A204.1 (cell line): ENCODE data around the gene COX4I1.

Experiments used
- FAIRE-seq: peaks from 2 replicates; lab custom pipeline; 2012; peaks lifted over from hg19 to GRCh38; lab: Jason Lieb, UNC

The COX4I1 gene

GRCh38 chr16:85843471-85844168, 44.1 kb downstream of the COX4I1 start:
- FAIRE-seq, result no peak

- FAIRE-seq, result no peak
These were observed 44.6 kb downstream of the COX4I1 start for GRCh38 chr16:85844169-85844481.

GRCh38 chr16:85844786-85845185, 45.3 kb downstream of the COX4I1 start:
- FAIRE-seq, result no peak

- no peak for FAIRE-seq
These were observed 45.8 kb downstream of the COX4I1 start for GRCh38 chr16:85845266-85845665.

- no peak for FAIRE-seq
These were observed 47.0 kb downstream of the COX4I1 start for GRCh38 chr16:85846461-85846860.

GRCh38 chr16:85847036-85847435, 47.5 kb downstream of the COX4I1 start:
- no peak for FAIRE-seq

- no peak for FAIRE-seq
These were observed 48.4 kb downstream of the COX4I1 start for GRCh38 chr16:85847681-85848601.

- no peak for FAIRE-seq
These were observed 49.5 kb downstream of the COX4I1 start for GRCh38 chr16:85848986-85849385.

- FAIRE-seq, result no peak
These were observed 49.9 kb downstream of the COX4I1 start for GRCh38 chr16:85849388-85849787.

GRCh38 chr16:85850344-85850880, 50.9 kb downstream of the COX4I1 start:
- no peak for FAIRE-seq

GRCh38 chr16:85851034-85851785, 51.7 kb downstream of the COX4I1 start:
- no peak for FAIRE-seq

- no peak for FAIRE-seq
These were observed 54.4 kb downstream of the COX4I1 start for GRCh38 chr16:85853547-85854545.

- FAIRE-seq, result no peak
These were observed 55.4 kb downstream of the COX4I1 start for GRCh38 chr16:85854935-85855334.

GRCh38 chr16:85856079-85856478, 56.6 kb downstream of the COX4I1 start:
- FAIRE-seq, result no peak

GRCh38 chr16:85856585-85856984, 57.1 kb downstream of the COX4I1 start:
- FAIRE-seq, result no peak
